ENCODE data around the gene MLLT3.

GRCh38 chr9:20614602-20615216 lies 7.6 kb downstream of the MLLT3 start:
- TF ChIP-seq CTCF (IDR thresholded peaks at IDR 0.05 in 8 of 11, conservative IDR thresholded peaks at IDR 0.05 in 3 of 11) (no peak), POLR2AphosphoS5 (IDR thresholded peaks at IDR 0.05) (no peak), POLR2A (IDR thresholded peaks at IDR 0.05) (no peak)

All from spleen (tissue), 7 donors.